Measurements from ENCODE around the gene ACD. TPM values are rescaled to one million over a fixed set of nuclear protein-coding genes. Genes with fewer than 3 reads are reported as not detected.

ACD gene
- total RNA-seq: 10 to 100 TPM; 18.7 to 31.1 (median 23.4) TPM

DNA sequence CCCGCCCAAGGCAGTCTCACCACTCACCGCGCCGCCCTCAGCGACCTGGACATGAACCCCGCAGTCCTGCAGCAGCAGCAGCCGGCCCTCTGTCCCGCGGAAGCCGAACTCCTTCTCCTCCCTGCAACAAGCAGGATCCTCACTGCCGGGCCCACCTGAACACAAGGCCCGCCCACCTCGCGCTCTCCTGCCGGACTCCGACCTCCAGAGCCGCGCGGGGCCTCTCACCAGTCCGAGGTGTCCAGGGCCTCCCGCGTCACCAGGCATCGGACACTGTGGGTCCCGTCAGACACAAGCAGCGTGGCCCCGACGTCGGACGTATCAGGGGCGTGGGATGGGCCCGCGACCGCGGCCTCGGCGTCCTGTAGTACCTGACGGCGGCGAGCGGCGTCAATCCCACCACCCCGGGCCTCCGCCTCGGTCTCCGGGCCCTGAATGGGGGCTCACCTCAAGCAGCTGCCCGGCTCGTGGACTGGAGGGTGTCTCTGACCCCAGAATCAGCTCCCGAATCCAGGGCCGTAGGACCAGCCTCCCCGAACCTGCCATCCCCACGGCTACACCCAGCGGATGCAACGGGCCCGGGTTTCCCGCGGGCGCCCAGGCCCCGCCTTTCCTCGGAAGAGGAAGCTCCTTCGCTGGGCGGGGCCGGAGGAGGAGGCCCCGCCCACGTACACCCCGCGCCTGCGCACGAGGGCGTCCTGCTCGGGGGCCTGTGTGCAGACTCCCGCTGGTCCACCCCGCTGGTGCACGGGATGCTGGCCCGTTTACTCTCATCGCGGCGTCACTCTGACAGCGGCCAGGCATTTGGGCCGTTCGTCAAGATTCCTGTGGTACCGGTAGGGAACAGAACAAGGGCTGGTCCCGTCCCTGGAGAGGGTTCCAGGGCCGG is at the start of gene ACD:
Gene ACD, minus strand, starts transcription at position 586 of the 889 bp plus-strand sequence. Its CDS starts 40 bp downstream, at position 546.
- 1% methylated on average over 43 to 62 of the region's 83 CpGs for WGBS, 2 donors
- DNase-seq (ENCODE audit: low spot score in 2 of 2): peak; percentile 83 to 98
- H3K4me3 ChIP-seq (ENCODE audit: low read depth, poor library complexity, severe bottlenecking): peak within 1 kb of the TSS; percentile 60
- TF ChIP-seq POLR2A (IDR thresholded peaks at IDR 0.05) (no peak), CTCF (IDR thresholded peaks at IDR 0.05) (no peak)
- intact Hi-C loops (cut with DNase I; ENCODE audit: low total_unique reads): no loop called here

DNA sequence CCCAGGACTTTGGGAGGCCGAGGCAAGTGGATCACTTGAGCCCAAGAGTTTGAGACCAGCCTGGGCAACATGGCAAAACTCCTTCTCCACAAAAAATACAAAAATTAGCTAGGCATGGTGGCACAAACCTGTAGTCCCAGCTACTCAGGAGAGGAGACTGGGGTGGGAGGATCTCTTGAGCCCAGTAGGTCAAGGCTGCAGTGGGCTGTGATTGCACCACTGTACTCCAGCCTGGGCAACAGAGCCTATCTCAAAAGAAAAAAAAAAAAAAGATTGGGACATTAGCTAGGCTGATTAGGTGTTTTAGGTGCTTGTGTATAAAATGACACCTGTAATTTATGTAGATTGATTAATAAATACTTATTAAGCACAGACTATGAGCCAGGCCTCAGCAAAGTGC is 49.0 kb upstream of the ACD start:
- no peak for DNase-seq (ENCODE audit: low spot score in 2 of 2)
- TF ChIP-seq POLR2A (IDR thresholded peaks at IDR 0.05) (no peak), CTCF (IDR thresholded peaks at IDR 0.05) (no peak)
- intact Hi-C loops (cut with DNase I; ENCODE audit: low total_unique reads): no loop called here
- H3K4me3 ChIP-seq (ENCODE audit: low read depth, poor library complexity, severe bottlenecking): no peak overlapping the region
- WGBS, 2 donors: 96 to 97% methylated on average over 1 of the region's 1 CpG

GRCh38 chr16:67708368-67708771 is 48.3 kb upstream of the ACD start:
- intact Hi-C loops (cut with DNase I; ENCODE audit: low total_unique reads): no loop called here

GRCh38 chr16:67707790-67708189 is 47.7 kb upstream of the ACD start:
- no peak overlapping the region for H3K4me3 ChIP-seq (ENCODE audit: low read depth, poor library complexity, severe bottlenecking)
- WGBS, 2 donors: 97% methylated on average over 5 of the region's 5 CpGs
- intact Hi-C loops (cut with DNase I; ENCODE audit: low total_unique reads): no loop called here
- DNase-seq (ENCODE audit: low spot score in 2 of 2): no peak
- no peak for TF ChIP-seq POLR2A (IDR thresholded peaks at IDR 0.05)

More at GRCh38 chr16:67708368-67708771, 48.3 kb upstream of the ACD start:
- no peak overlapping the region for H3K4me3 ChIP-seq (ENCODE audit: low read depth, poor library complexity, severe bottlenecking)
- no peak for TF ChIP-seq CTCF (IDR thresholded peaks at IDR 0.05)
- no peak for DNase-seq (ENCODE audit: low spot score in 2 of 2)
- 30 to 32% methylated on average over 2 of the region's 2 CpGs for WGBS, 2 donors

- DNase-seq (ENCODE audit: low spot score in 2 of 2): no peak
- TF ChIP-seq POLR2A (IDR thresholded peaks at IDR 0.05) (no peak), CTCF (IDR thresholded peaks at IDR 0.05) (no peak)
- intact Hi-C loops (cut with DNase I; ENCODE audit: low total_unique reads): no loop called here
- H3K4me3 ChIP-seq (ENCODE audit: low read depth, poor library complexity, severe bottlenecking): no peak overlapping the region
- WGBS, 2 donors: 93 to 97% methylated on average over 4 of the region's 4 CpGs
Measured at GRCh38 chr16:67707210-67707609, 47.1 kb upstream of the ACD start.

GRCh38 chr16:67704110-67704509 is 44.0 kb upstream of the ACD start:
- 88 to 92% methylated on average over 5 of the region's 5 CpGs for WGBS, 2 donors
- no peak for TF ChIP-seq CTCF (IDR thresholded peaks at IDR 0.05)
- TF ChIP-seq POLR2A (IDR thresholded peaks at IDR 0.05): no peak
- DNase-seq (ENCODE audit: low spot score in 2 of 2): no peak
- H3K4me3 ChIP-seq (ENCODE audit: low read depth, poor library complexity, severe bottlenecking): no peak overlapping the region
- intact Hi-C loops (cut with DNase I; ENCODE audit: low total_unique reads): no loop called here

Measured in lower leg skin (tissue), 4 donors.